Sigmoid colon (tissue), 3 donors: ENCODE measurements around the gene RSRC2.

Experiments used
- POLR2A ChIP-seq, 2 donors: fragments of 450-650 bp; IDR thresholded peaks; one replicate each; pipeline ENCODE4 v1.6.1; 2016; ENCODE audit warnings: antibody characterized with exemption in 2 of 2, mild to moderate bottlenecking in 2 of 2, moderate library complexity in 2 of 2
- TF ChIP-seq, protein P1 (sequence below), 4 experiments: fragments of 450-650 bp in 3 of 4; fragments of 200-600 bp in 1 of 4; IDR thresholded peaks; one replicate each; pipeline ENCODE4 v1.5.1; 2016 to 2019; ENCODE audit warnings: antibody characterized with exemption in 4 of 4, mild to moderate bottlenecking in 3 of 4, moderate library complexity in 2 of 4

- TF ChIP-seq, protein P1, sequence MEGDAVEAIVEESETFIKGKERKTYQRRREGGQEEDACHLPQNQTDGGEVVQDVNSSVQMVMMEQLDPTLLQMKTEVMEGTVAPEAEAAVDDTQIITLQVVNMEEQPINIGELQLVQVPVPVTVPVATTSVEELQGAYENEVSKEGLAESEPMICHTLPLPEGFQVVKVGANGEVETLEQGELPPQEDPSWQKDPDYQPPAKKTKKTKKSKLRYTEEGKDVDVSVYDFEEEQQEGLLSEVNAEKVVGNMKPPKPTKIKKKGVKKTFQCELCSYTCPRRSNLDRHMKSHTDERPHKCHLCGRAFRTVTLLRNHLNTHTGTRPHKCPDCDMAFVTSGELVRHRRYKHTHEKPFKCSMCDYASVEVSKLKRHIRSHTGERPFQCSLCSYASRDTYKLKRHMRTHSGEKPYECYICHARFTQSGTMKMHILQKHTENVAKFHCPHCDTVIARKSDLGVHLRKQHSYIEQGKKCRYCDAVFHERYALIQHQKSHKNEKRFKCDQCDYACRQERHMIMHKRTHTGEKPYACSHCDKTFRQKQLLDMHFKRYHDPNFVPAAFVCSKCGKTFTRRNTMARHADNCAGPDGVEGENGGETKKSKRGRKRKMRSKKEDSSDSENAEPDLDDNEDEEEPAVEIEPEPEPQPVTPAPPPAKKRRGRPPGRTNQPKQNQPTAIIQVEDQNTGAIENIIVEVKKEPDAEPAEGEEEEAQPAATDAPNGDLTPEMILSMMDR (IDR thresholded peaks at IDR 0.05) = no peak
- TF ChIP-seq POLR2A (IDR thresholded peaks at IDR 0.05) = no peak
Observed at GRCh38 chr12:122483969-122484368, 42.8 kb downstream of the RSRC2 start.
